HG02759 (cell line): Measurements from ENCODE around the gene PELI2.

Experiments
- ATAC-seq: cut with Tn5 transposase; IDR thresholded peaks from one replicate; pipeline ENCODE4 v1.9.1; 2021; ENCODE audit warnings: mild to moderate bottlenecking, moderate library complexity; ENCODE audit not compliant: unreplicated experiment

The PELI2 gene

GRCh38 chr14:56118611-56119181, 485 bp downstream of the PELI2 start:
- peak; percentile 22 for ATAC-seq

GRCh38 chr14:56119201-56119981, 1.2 kb downstream of the PELI2 start:
- ATAC-seq: peak; percentile 38

GRCh38 chr14:56120091-56120691, 2.0 kb downstream of the PELI2 start:
- no peak for ATAC-seq

- no peak for ATAC-seq
These were observed 3.6 kb downstream of the PELI2 start for GRCh38 chr14:56121816-56122215.

- ATAC-seq: no peak
These were observed 4.1 kb downstream of the PELI2 start for GRCh38 chr14:56122301-56122700.

GRCh38 chr14:56124327-56124726, 6.1 kb downstream of the PELI2 start:
- ATAC-seq: no peak

GRCh38 chr14:56125772-56126636, 7.8 kb downstream of the PELI2 start:
- ATAC-seq: no peak

- no peak for ATAC-seq
These were observed 8.4 kb downstream of the PELI2 start for GRCh38 chr14:56126637-56126913.

- no peak for ATAC-seq
These were observed 8.9 kb downstream of the PELI2 start for GRCh38 chr14:56127156-56127555.

GRCh38 chr14:56129092-56129491, 10.9 kb downstream of the PELI2 start:
- no peak for ATAC-seq

- ATAC-seq: no peak
These were observed 11.7 kb downstream of the PELI2 start for GRCh38 chr14:56129933-56130332.

GRCh38 chr14:56131004-56131864, 13.0 kb downstream of the PELI2 start:
- no peak for ATAC-seq

GRCh38 chr14:56131865-56132833, 13.9 kb downstream of the PELI2 start:
- ATAC-seq: no peak

- no peak for ATAC-seq
These were observed 15.3 kb downstream of the PELI2 start for GRCh38 chr14:56133547-56133946.

GRCh38 chr14:56135001-56135400, 16.8 kb downstream of the PELI2 start:
- ATAC-seq: no peak

- ATAC-seq: no peak
These were observed 17.5 kb downstream of the PELI2 start for GRCh38 chr14:56135668-56136067.

- no peak for ATAC-seq
These were observed 18.6 kb downstream of the PELI2 start for GRCh38 chr14:56136571-56137452.

GRCh38 chr14:56137453-56137807, 19.2 kb downstream of the PELI2 start:
- ATAC-seq: no peak

GRCh38 chr14:56137849-56138248, 19.6 kb downstream of the PELI2 start:
- no peak for ATAC-seq
